IMR-90 (cell line): Measurements from ENCODE around the gene CDKN1A. TPM values are rescaled to one million over a fixed set of nuclear protein-coding genes. Genes with fewer than 3 reads are reported as not detected.

ENCODE experiments used
- ATAC-seq: fragments of 200-7000 bp; cut with Tn5 transposase; 2 replicates; pipeline ENCODE4 v1.9.1; 2020; ENCODE audit warnings: low read depth, mild to moderate bottlenecking, moderate library complexity
- BruUV-seq: library from RNA; stranded (reverse); fragments of 400-500 nt; replicated peaks from 2 replicates; lab custom pipeline; 2021; lab: Mats Ljungman, UMichigan
- CTCF ChIA-PET: fragments of 300-600 bp; formaldehyde crosslinking; extraction: SDS; loops from one replicate; lab custom pipeline; 2021; ENCODE audit warnings: antibody characterized with exemption; lab: Yijun Ruan, JAX
- POLR2A ChIA-PET: fragments of 300-600 bp; sonication (Branson Sonifier 250); formaldehyde crosslinking; loops from one replicate; lab custom pipeline; 2022; ENCODE audit warnings: antibody characterized with exemption; ENCODE audit not compliant: unreplicated experiment; lab: Charles Lee
- DNase-seq: peaks from one replicate; pipeline ENCODE4 v3.0.0; 2013
- H2AFZ ChIP-seq: replicated peaks from 2 replicates; pipeline ENCODE3; 2013; ENCODE audit warnings: low read length, mild to moderate bottlenecking; ENCODE audit not compliant: poor library complexity
- H2AK5ac ChIP-seq: 2 replicates; pipeline ENCODE4 v1.6.1; 2013; ENCODE audit warnings: low read depth, low read length, inconsistent platforms
- H2AK9ac ChIP-seq: replicated peaks from 2 replicates; pipeline ENCODE3; 2013; ENCODE audit warnings: mild to moderate bottlenecking, low read depth, low read length, moderate library complexity; ENCODE audit not compliant: poor library complexity
- H2BK120ac ChIP-seq: 2 replicates; pipeline ENCODE4 v1.6.1; 2013; ENCODE audit warnings: low read depth, low read length, inconsistent platforms
- H2BK15ac ChIP-seq: 3 replicates; pipeline ENCODE4 v1.6.1; 2013; ENCODE audit warnings: low read depth, low read length, inconsistent platforms
- H2BK20ac ChIP-seq: 2 replicates; pipeline ENCODE4 v1.6.1; 2013; ENCODE audit warnings: low read depth, mild to moderate bottlenecking, inconsistent platforms, low read length, moderate library complexity
- H2BK5ac ChIP-seq: 2 replicates; pipeline ENCODE4 v1.6.1; 2013; ENCODE audit warnings: mild to moderate bottlenecking, low read depth, low read length, inconsistent platforms; ENCODE audit not compliant: poor library complexity, severe bottlenecking
- H3K14ac ChIP-seq: replicated peaks from 2 replicates; pipeline ENCODE4 v1.6.1; 2013; ENCODE audit warnings: low read depth, low read length, inconsistent platforms
- H3K18ac ChIP-seq: 2 replicates; pipeline ENCODE4 v1.6.1; 2013; ENCODE audit warnings: low read depth, low read length, control low read depth
- H3K23ac ChIP-seq: 2 replicates; pipeline ENCODE4 v1.6.1; 2013; ENCODE audit warnings: low read depth, low read length, inconsistent platforms
- H3K27ac ChIP-seq: 2 replicates; pipeline ENCODE4 v1.5.1; 2013; ENCODE audit warnings: mild to moderate bottlenecking, control low read depth, low read length; ENCODE audit not compliant: insufficient read depth
- H3K27me3 ChIP-seq: 2 replicates; pipeline ENCODE4 v1.6.1; 2013; ENCODE audit warnings: low read length; ENCODE audit not compliant: control insufficient read depth, insufficient read depth
- H3K36me3 ChIP-seq: 2 replicates; pipeline ENCODE4 v1.6.1; 2013; ENCODE audit warnings: low read length, mixed read lengths; ENCODE audit not compliant: control insufficient read depth, insufficient read depth
- H3K4ac ChIP-seq: 2 replicates; pipeline ENCODE4 v1.6.1; 2013; ENCODE audit warnings: low read depth, low read length, inconsistent platforms
- H3K4me1 ChIP-seq: 2 replicates; pipeline ENCODE4 v1.6.1; 2013; ENCODE audit warnings: low read length, mixed read lengths; ENCODE audit not compliant: control insufficient read depth, insufficient read depth
- H3K4me2 ChIP-seq: 2 replicates; pipeline ENCODE4 v1.6.1; 2013; ENCODE audit warnings: low read depth, mild to moderate bottlenecking, control low read depth, low read length, moderate library complexity
- H3K4me3 ChIP-seq: 2 replicates; pipeline ENCODE4 v1.5.1; 2013; ENCODE audit warnings: low read depth, mild to moderate bottlenecking, control low read depth, low read length, moderate library complexity; ENCODE audit not compliant: insufficient read depth
- H3K56ac ChIP-seq: 2 replicates; pipeline ENCODE4 v1.6.1; 2013; ENCODE audit warnings: low read length, inconsistent platforms; ENCODE audit not compliant: insufficient read depth; ENCODE audit errors: extremely low read depth
- H3K79me1 ChIP-seq, 2 experiments: 2 replicates each; pipeline ENCODE4 v1.6.1; 2013; ENCODE audit warnings: low read length in 2 of 2, inconsistent platforms in 1 of 2, low read depth in 1 of 2
- H3K9ac ChIP-seq: 2 replicates; pipeline ENCODE4 v1.6.1; 2013; ENCODE audit warnings: low read depth, low read length, control low read depth
- H3K9me1 ChIP-seq: 2 replicates; pipeline ENCODE4 v1.6.1; 2013; ENCODE audit warnings: low read length, inconsistent platforms; ENCODE audit not compliant: insufficient read depth
- H3K9me3 ChIP-seq: 2 replicates; pipeline ENCODE4 v1.6.1; 2013; ENCODE audit warnings: low read length; ENCODE audit not compliant: control insufficient read depth, insufficient read depth
- H4K20me1 ChIP-seq: 2 replicates; pipeline ENCODE4 v1.6.1; 2013; ENCODE audit warnings: low read length, inconsistent platforms; ENCODE audit not compliant: insufficient read depth
- H4K5ac ChIP-seq: 2 replicates; pipeline ENCODE4 v1.6.1; 2013; ENCODE audit warnings: mild to moderate bottlenecking, low read depth, low read length, control low read depth
- H4K8ac ChIP-seq, 2 experiments: 2 replicates each; pipeline ENCODE4 v1.6.1; 2013; ENCODE audit warnings: low read depth in 2 of 2, low read length in 2 of 2, control low read depth in 1 of 2, inconsistent platforms in 1 of 2
- H4K91ac ChIP-seq: 2 replicates; pipeline ENCODE4 v1.6.1; 2013; ENCODE audit warnings: low read depth, low read length, inconsistent platforms; ENCODE audit not compliant: insufficient read depth
- FOS ChIP-seq: fragments of 150-350 bp; IDR thresholded peaks from 2 replicates; pipeline ENCODE4 v1.6.1; 2016; ENCODE audit warnings: low read depth, low read length
- WGBS, 2 experiments: methylation state at CpG; one replicate each; pipeline versions ENCODE4 v1.1.5 to v1.1.7; 2013; ENCODE audit warnings: missing lambda C conversion rate in 2 of 2; ENCODE audit not compliant: insufficient read length in 1 of 2; ENCODE audit errors: extremely low coverage in 2 of 2; 5-methylcytosine and 5-hydroxymethylcytosine counted together
- dilution Hi-C: fragments of 300-500 bp; cut with HindIII; formaldehyde crosslinking; loops from one replicate; pipeline ENCODE4 v1.14.3; 2018; ENCODE audit warnings: low sequenced_read_pairs; ENCODE audit not compliant: unreplicated experiment
- in situ Hi-C: fragments of 300-500 bp; cut with MboI; formaldehyde crosslinking; loops from 3 replicates; pipeline ENCODE4 v1.14.3; 2019; ENCODE audit warnings: low sequenced_read_pairs, inconsistent platforms, mixed read lengths
- intact Hi-C: fragments of 100-400 bp; cut with micrococcal nuclease; formaldehyde crosslinking; loops from 2 replicates; pipeline ENCODE4 v1.10.0; 2022
- polyA plus RNA-seq, 3 experiments: library from polyadenylated mRNA; depleted of rRNA; stranded (reverse); fragments of >200 nt; gene quantifications; 2 replicates each; pipeline ENCODE4 v1.2.3, GENCODE V29; 2012; ENCODE audit warnings: low replicate concordance in 1 of 3
- total RNA-seq: library from RNA; depleted of rRNA; stranded (reverse); fragments of >200 nt; gene quantifications from 2 replicates; pipeline ENCODE4 v1.2.3, GENCODE V29; 2012

CDKN1A gene
- total and polyA plus RNA-seq, 2 of the 4 experiments (the other 2 are of a cell fraction), result 155 to 576 TPM

DNA sequence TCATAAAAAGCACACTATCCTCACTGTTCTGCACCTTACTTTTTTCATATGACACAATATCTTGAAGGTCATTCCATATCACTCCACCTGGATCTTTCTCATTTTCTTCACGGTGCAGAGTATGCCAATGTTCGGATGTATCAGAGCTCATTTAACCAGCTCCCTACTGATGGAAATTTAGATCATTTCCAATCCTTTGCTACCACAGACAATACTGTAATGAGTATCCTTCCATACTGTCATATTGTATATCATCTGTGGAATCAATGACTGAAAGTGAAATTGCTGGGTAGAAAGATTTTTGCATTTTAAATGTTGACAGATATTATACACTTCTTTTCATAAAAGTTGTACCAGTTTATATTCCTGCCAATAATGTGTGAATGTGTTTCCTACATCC, 16.9 kb downstream of the CDKN1A start:
- H4K20me1 ChIP-seq, result no peaks in the 10 kb centered on the region; the same call in 1 of the 2 replicates
- H2AK9ac ChIP-seq, result no peak overlapping the region
- no peak overlapping the region for H3K4me2 ChIP-seq
- ATAC-seq (no peak), DNase-seq (no peak)
- intact Hi-C loops, result no loop called here
- peaks cover 14% of the 10 kb centered on the region for H3K27me3 ChIP-seq
- no peak overlapping the region for H3K56ac ChIP-seq
- WGBS, 2 experiments, result no CpG with 5 or more reads among the region's 2 CpGs
- no peak overlapping the region for H3K27ac ChIP-seq
- no peaks in the 10 kb centered on the region for H3K79me1 ChIP-seq
- H2BK20ac ChIP-seq, result no peak overlapping the region
- CTCF ChIA-PET, result interaction anchor here (0.6 kb wide), 1 partner anchor 80 kb away, joined by 4 read pairs; no protein-coding TSS in a partner anchor
- no peaks in the 10 kb centered on the region for H3K4me1 ChIP-seq
- no peak overlapping the region for H4K91ac ChIP-seq
- POLR2A ChIA-PET, result no interaction called here
- H3K9me1 ChIP-seq, result no peaks in the 10 kb centered on the region
- BruUV-seq, result no TSS peak
- H4K5ac ChIP-seq, result no peak overlapping the region
- H3K9me3 ChIP-seq, result peaks cover 3% of the 10 kb centered on the region
- H4K8ac ChIP-seq, result no peak overlapping the region
- TF ChIP-seq FOS, result no peak
- no peak overlapping the region for H2BK5ac ChIP-seq
- in situ Hi-C loops, result no loop called here
- no peak overlapping the region for H3K4me3 ChIP-seq
- no peak overlapping the region for H3K9ac ChIP-seq
- no peak overlapping the region for H2AK5ac ChIP-seq
- H2AFZ ChIP-seq, result no peak overlapping the region
- no peak overlapping the region for H3K23ac ChIP-seq
- H3K4ac ChIP-seq, result no peak overlapping the region
- no peak overlapping the region for H2BK15ac ChIP-seq
- no peak overlapping the region for H3K18ac ChIP-seq
- no peak overlapping the region for H3K14ac ChIP-seq
- dilution Hi-C loops, result no loop called here
- H2BK120ac ChIP-seq, result no peak overlapping the region
- no peaks in the 10 kb centered on the region for H3K36me3 ChIP-seq
